ENCODE measurements around the gene ZNF611.
"Not testable (repeated sequence)": the region's sequence is repeated elsewhere in the genome, so short reads cannot be mapped to it uniquely, and the experiment has no call there.

Gene ZNF611
- 20.8 to 73.7 (median 35.4) reads per million in 9 experiments for total RNA-seq

DNA sequence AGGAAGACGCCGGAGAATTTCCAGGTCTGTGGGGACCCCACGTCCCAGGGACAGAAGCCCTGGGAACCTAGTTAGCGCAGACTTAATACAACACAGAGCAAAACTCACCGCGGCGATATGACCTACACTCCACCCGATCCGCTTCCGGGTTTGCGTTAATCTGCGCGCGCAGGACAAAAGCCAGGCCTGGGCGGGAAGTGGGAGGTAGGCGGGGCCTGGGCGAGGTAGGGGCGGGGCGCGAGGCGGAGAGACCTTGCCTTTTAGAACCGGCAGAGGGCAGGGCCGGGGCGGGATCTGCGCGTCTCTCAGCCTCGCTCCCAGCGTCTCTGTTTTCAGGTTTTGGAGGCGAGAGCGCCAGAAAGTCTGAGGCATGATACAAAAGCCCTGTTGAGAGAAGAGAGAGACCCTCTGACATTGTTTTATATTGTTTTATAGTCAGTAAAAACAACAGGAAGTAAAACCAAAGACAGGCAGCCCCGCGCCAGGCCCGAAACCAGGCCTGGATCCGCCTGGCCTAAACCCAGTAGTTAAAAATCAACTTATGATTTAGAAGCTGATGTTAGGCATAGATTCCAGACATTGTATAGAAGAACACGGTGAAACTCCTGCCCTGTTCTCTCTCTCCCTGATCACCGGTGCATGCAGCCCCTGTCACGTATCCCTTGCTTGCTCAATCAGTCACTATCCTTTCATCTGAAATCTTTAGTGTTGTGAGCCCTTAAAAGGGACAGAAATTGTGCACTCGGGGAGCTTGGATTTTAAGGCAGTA is at the start of gene ZNF611:
Gene ZNF611, minus strand, starts transcription at position 152 of the 769 bp plus-strand sequence. CDS start 19,150 bp downstream, outside the sequence.
- H3K36me3 Mint-ChIP-seq (ENCODE audit: insufficient read depth): peaks cover 14% of the 10 kb centered on the region
- ATAC-seq (replicated peaks) (peak; percentile 97), DNase-seq (peak; percentile 99)
- no peaks in the 10 kb centered on the region for H3K9me3 Mint-ChIP-seq
- H3K4me1 Mint-ChIP-seq (ENCODE audit: low read depth in 2 of 2): peaks cover 15 to 21% of the 10 kb centered on the region in 2 donors
- peak within 1 kb of the TSS; percentile 87 to 91 for H3K27ac Mint-ChIP-seq
- peak within 1 kb of the TSS; percentile 81 to 85 for H3K4me3 Mint-ChIP-seq
- H3K27me3 Mint-ChIP-seq: no peaks in the 10 kb centered on the region

DNA sequence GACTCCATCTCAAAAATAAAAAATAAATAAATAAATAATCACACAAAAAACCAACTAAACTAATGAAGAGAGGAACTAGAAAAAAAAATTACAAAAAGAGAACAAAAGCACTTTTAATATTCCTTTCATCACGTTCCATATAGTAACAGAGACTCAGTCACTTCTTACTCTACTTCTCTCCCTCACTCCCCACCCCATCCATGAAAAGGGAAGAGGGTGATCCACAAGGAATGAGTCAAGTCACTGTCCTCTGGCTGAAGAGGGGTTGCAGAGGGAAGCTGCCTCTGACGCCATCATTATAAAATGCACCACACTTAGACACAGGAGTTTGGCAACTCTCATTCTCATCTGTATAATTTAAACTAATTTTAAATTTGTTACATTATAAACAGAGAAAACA is 48.0 kb upstream of the ZNF611 start:
- H3K9me3 Mint-ChIP-seq; H3K4me3 Mint-ChIP-seq; H3K27ac Mint-ChIP-seq; H3K27me3 Mint-ChIP-seq; ATAC-seq (replicated peaks); DNase-seq: not testable (repeated sequence)
- Mint-ChIP-seq H3K36me3 (ENCODE audit: insufficient read depth) (peaks cover 32% of the 10 kb centered on the region), H3K4me1 (ENCODE audit: low read depth in 2 of 2) (peaks cover 50 to 73% of the 10 kb centered on the region in 2 donors)

DNA sequence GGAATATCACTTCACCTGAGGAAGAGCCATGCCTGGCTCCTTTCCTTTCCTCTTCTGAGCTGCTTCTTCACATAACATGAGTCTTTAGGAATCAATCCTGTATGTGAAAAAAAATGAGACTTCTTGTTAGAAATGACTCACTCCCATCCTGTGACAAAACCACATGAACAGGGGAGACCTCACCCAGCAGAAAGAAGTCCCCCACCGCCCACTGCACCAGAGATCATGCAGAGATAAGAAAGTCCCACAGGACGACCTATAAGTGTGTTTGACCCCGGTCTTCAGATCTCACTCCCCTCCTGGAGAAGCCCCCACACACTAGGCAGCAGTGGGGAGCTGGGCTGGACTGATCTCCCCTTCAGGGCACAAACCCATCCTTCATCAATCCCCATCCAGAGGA is 44.0 kb upstream of the ZNF611 start:
- peak; percentile 92 for ATAC-seq (replicated peaks)
- no peaks in the 10 kb centered on the region for H3K9me3 Mint-ChIP-seq

DNA sequence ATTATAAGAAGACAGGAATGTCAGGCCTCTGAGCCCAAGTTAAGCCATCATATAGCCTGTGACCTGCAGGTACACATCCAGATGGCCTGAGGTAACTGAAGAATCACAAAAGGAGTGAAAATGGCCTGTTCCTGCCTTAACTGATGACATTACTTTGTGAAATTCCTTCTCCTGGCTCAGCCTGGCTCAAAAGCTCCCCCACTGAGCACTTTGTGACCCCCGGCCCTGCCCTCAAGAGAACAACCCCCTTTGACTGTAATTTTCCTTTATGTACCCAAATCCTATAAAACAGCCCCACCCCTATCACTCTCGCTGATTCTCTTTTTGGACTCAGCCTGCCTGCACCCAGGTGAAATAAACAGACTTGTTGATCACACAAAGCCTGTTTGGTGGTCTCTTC is 21.6 kb upstream of the ZNF611 start:
- not testable (repeated sequence) for H3K4me3 Mint-ChIP-seq; ATAC-seq (replicated peaks); H3K27me3 Mint-ChIP-seq; H3K4me1 Mint-ChIP-seq (ENCODE audit: low read depth in 2 of 2); H3K9me3 Mint-ChIP-seq; DNase-seq; H3K36me3 Mint-ChIP-seq (ENCODE audit: insufficient read depth); H3K27ac Mint-ChIP-seq

More for the DNA sequence above, 44.0 kb upstream of the ZNF611 start:
- Mint-ChIP-seq H3K27me3 (no peaks in the 10 kb centered on the region), H3K36me3 (ENCODE audit: insufficient read depth) (peaks cover 45% of the 10 kb centered on the region), H3K4me1 (ENCODE audit: low read depth in 2 of 2) (peaks cover 31 to 45% of the 10 kb centered on the region in 2 donors), H3K27ac (peak overlapping the region; percentile 88 to 95), H3K4me3 (peak overlapping the region; percentile 74 to 81)
- DNase-seq: peak; percentile 23 to 35 (median 34)

DNA sequence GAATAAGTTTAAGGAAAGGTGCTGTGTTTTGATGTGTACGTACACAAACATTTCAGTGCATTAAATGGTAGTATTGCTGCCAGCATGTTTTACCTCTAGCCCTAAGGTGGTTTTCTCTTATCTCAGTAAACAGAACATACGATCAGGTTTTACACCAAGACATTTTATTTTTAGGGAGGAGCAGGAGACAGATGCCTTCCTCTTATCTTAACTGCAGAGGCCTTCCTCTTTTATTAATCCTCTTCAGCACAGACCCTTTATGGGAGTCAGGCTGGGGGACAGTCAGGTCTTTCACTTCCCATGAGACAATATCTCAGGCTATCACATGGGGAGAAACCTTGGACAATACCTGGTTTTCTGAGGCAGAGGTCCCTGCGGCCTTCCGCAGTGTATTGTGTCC is 14.9 kb upstream of the ZNF611 start:
- ATAC-seq (replicated peaks): no peak
- Mint-ChIP-seq H3K9me3 (no peaks in the 10 kb centered on the region), H3K4me1 (ENCODE audit: low read depth in 2 of 2) (peaks cover 0 to 8% of the 10 kb centered on the region in 2 donors), H3K4me3 (no peak overlapping the region), H3K36me3 (ENCODE audit: insufficient read depth) (peaks cover 6% of the 10 kb centered on the region), H3K27ac (no peak overlapping the region), H3K27me3 (no peaks in the 10 kb centered on the region)
- no peak for DNase-seq

DNA sequence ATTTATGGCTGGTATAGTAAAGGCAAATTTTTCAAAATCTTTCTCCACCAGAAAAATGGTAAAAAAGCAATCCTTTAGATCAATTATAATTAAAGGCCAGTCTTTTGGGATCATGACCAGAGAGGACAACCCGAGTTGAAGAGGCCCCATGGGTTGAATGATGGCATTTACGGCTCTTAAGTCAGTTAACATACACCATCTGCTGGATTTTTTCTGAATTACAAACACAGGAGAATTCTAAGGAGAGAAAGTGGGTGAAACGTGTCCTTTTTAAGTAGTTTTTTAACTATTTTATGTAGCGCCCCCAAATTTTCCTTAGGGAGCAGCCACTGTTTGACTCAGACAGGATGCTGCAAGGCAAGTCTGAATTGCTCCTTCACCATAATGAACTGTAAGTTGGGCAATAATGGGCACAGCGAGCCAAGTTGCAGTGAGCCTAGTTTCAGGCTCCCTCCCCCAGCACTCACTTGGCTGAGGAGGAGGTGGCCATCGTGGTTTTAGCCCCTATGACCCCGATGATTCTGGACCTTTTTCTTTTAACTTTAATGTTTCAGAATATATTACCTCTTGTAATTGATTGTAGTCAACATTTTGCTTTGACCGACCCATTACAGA is 13.6 kb upstream of the ZNF611 start:
- peak; percentile 41 for ATAC-seq (replicated peaks)
- peaks cover 8% of the 10 kb centered on the region for H3K36me3 Mint-ChIP-seq (ENCODE audit: insufficient read depth)
- H3K4me3 Mint-ChIP-seq: no peak overlapping the region
- H3K4me1 Mint-ChIP-seq (ENCODE audit: low read depth in 2 of 2): peaks cover 3 to 12% of the 10 kb centered on the region in 2 donors
- DNase-seq: no peak
- H3K27ac Mint-ChIP-seq: no peak overlapping the region
- H3K27me3 Mint-ChIP-seq: no peaks in the 10 kb centered on the region
- H3K9me3 Mint-ChIP-seq: no peaks in the 10 kb centered on the region

DNA sequence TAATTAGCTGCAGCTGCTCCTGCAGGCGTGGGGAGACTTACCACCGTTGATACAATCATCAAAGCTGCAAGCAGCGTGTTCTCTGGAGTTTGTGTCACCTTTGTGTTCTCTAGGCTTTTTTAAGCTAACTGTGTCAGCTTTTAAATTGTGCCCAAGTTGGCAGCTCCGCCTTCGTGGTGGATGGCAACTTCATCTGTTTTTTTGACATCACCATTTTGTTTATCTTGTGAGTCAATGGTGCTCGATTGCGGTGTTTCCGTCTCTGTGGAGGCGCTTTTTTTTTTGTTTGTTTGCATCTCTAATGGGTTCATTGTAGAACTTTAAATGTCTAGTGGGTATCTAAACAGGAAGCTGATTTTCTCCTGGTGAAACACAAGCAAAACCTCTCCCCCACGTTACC is 11.1 kb upstream of the ZNF611 start:
- Mint-ChIP-seq H3K27ac (peak overlapping the region; percentile 61 to 76), H3K4me1 (ENCODE audit: low read depth in 2 of 2) (peaks cover 13 to 30% of the 10 kb centered on the region in 2 donors), H3K4me3 (peak overlapping the region in 1 of 2 donors; percentile 7)
- peak; percentile 89 for ATAC-seq (replicated peaks)
- DNase-seq: peak in 2 of 3 experiments; percentile 16 to 19
- H3K36me3 Mint-ChIP-seq (ENCODE audit: insufficient read depth); H3K27me3 Mint-ChIP-seq; H3K9me3 Mint-ChIP-seq: not testable (repeated sequence)

DNA sequence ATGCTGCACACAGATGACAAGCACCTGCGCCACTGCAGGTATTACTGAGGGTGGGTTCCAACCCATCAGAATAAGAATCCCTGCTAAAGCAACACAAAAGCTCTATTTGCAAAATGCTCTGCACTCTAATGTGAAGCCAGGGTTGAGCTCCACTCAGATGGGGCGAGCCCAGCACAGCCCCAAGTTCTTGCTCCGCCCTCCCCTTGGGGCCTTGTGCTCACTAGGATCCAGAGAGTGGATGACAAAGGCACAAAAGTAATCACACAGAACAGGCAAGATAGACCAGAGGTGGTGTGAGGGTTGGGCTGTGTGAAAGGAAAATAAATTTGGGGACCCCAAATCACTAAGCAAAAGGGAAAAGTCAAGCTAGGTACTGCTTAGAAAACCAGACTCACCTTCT is 8.2 kb upstream of the ZNF611 start:
- ATAC-seq (replicated peaks) (no peak), DNase-seq (no peak)
- peak overlapping the region; percentile 81 to 91 for H3K27ac Mint-ChIP-seq
- no peaks in the 10 kb centered on the region for H3K27me3 Mint-ChIP-seq
- H3K36me3 Mint-ChIP-seq (ENCODE audit: insufficient read depth): peaks cover 8% of the 10 kb centered on the region
- H3K4me3 Mint-ChIP-seq: peak overlapping the region in 1 of 2 donors; percentile 52
- peaks cover 13 to 33% of the 10 kb centered on the region in 2 donors for H3K4me1 Mint-ChIP-seq (ENCODE audit: low read depth in 2 of 2)
- H3K9me3 Mint-ChIP-seq: no peaks in the 10 kb centered on the region

DNA sequence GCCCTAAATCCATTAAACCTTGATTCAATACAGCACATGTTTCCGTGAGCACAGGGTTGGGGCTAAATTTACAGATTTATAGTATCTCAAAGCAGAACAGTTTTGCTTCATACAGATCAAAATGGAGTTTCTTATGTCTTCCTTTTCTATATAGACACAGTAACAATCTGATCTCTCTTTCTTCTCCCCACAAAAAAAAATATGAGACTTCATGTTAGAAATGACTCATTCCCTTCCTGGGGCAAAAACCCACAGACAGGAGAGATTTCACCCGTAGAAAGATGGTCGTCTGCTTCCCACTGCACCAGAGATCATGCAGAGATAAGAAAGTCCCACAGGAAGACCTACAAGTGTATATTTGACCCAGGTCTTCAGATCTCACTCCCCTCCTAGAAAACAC is 7.7 kb upstream of the ZNF611 start:
- Mint-ChIP-seq H3K27ac (peak overlapping the region; percentile 81 to 91), H3K9me3 (no peaks in the 10 kb centered on the region), H3K36me3 (ENCODE audit: insufficient read depth) (peaks cover 8% of the 10 kb centered on the region), H3K4me3 (peak overlapping the region; percentile 52 to 55), H3K4me1 (ENCODE audit: low read depth in 2 of 2) (peaks cover 13 to 33% of the 10 kb centered on the region in 2 donors), H3K27me3 (no peaks in the 10 kb centered on the region)
- no peak for DNase-seq
- peak; percentile 35 for ATAC-seq (replicated peaks)

DNA sequence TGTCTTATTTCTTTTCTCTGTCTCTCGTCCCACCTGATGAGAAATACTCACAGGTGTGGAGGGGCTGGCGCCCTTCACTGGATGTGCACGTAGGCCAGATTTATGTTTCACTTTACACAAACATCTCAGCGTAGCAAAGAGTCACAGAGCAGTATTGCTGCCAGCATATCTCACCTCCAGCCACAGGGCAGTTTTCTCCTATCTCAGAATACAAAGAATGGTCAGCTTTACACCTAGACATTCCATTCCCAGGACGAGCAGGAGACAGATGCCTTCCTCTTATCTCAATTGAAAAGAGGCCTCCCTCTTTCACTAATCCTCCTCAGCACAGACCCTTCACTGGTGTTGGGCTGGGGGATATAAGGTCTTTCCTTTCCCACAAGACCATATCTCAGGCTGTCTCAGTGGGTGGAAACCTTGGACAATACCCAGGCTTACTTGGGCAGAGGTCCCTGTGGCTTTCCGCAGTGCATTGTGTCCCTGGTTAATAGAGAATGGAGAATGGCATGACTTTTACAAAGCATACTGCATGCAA is 7.2 kb upstream of the ZNF611 start:
- Mint-ChIP-seq H3K4me3 (peak overlapping the region; percentile 52 to 55), H3K27ac (peak overlapping the region; percentile 81 to 91), H3K36me3 (ENCODE audit: insufficient read depth) (peaks cover 8% of the 10 kb centered on the region), H3K4me1 (ENCODE audit: low read depth in 2 of 2) (peaks cover 13 to 33% of the 10 kb centered on the region in 2 donors), H3K27me3 (no peaks in the 10 kb centered on the region), H3K9me3 (no peaks in the 10 kb centered on the region)
- DNase-seq (no peak), ATAC-seq (replicated peaks) (no peak)

DNA sequence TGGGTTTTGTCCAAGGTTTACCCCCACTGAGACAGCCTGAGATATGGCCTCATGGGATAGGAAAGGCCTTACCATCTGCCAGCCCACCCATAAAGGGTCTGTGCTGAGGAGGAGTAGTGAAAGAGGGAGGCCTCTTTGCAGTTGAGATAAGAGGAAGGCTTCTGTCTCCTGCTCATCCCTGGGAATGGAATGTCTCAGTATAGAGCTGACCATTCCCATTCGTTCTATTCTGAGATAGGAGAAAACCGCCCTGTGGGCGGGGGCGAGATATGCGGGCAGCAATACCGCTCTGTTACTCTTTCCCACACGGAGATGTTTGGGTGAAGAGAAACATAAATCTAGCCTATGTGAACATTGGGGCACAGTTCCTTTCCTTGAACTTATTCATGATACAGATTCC is 6.5 kb upstream of the ZNF611 start:
- DNase-seq; H3K27me3 Mint-ChIP-seq; H3K4me3 Mint-ChIP-seq; H3K36me3 Mint-ChIP-seq (ENCODE audit: insufficient read depth); H3K9me3 Mint-ChIP-seq; ATAC-seq (replicated peaks): not testable (repeated sequence)
- peak overlapping the region; percentile 81 to 91 for H3K27ac Mint-ChIP-seq
- H3K4me1 Mint-ChIP-seq (ENCODE audit: low read depth in 2 of 2): peaks cover 13 to 33% of the 10 kb centered on the region in 2 donors

DNA sequence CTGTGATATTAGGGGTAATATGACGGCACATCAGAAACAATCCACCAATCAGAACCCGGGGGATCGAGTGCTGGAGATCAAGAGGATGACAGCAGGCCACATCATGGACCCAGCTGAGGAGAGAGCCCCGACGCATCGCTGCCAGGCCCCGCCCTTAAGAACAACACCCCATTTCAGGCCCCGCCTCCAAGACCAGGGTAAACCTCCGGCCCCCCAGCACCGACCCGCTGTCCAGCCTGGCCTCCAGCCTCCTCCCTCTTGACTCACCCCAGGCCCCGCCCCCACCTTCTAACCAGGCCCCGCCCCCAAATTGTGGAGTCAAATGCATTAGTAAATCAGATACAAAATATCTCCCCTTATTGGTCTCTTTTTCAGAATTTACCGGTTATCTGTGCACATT is 4.7 kb upstream of the ZNF611 start:
- Mint-ChIP-seq H3K27me3 (no peaks in the 10 kb centered on the region), H3K4me3 (no peak overlapping the region), H3K36me3 (ENCODE audit: insufficient read depth) (peaks cover 12% of the 10 kb centered on the region), H3K4me1 (ENCODE audit: low read depth in 2 of 2) (peaks cover 21 to 28% of the 10 kb centered on the region in 2 donors), H3K27ac (no peak overlapping the region), H3K9me3 (no peaks in the 10 kb centered on the region)
- no peak for ATAC-seq (replicated peaks)
- no peak for DNase-seq

DNA sequence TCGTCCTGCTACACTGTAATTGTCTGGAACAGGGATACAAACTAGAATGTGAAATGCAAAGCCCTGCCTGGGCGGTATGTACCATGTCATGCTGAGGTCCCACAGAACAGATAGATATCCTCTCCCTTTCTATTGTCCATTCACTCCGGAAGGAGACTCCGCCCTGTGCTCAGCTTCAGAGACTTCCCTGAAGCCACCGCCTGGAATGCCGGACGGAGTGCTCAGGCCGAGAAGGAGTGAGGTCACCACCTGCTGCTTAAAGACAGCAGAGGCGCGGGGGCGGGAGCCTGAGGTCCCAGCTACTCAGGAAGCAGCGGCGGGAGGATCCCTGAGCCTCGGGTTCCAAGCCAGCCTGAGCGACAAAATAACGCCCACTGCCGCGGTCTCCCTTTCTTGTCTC is 890 bp upstream of the ZNF611 start:
- Mint-ChIP-seq H3K27ac (peak overlapping the region in 1 of 2 donors; percentile 35), H3K4me1 (ENCODE audit: low read depth in 2 of 2) (peaks cover 19 to 21% of the 10 kb centered on the region in 2 donors), H3K4me3 (peak overlapping the region; percentile 81 to 85), H3K27me3 (no peaks in the 10 kb centered on the region), H3K9me3 (no peaks in the 10 kb centered on the region), H3K36me3 (ENCODE audit: insufficient read depth) (peaks cover 11% of the 10 kb centered on the region)
- ATAC-seq (replicated peaks) (no peak), DNase-seq (no peak)
